ENCODE measurements around the gene TCHH. TPM values are rescaled to one million over a fixed set of nuclear protein-coding genes. Genes with fewer than 3 reads are reported as not detected.
"Not testable (repeated sequence)": the region's sequence is repeated elsewhere in the genome, so short reads cannot be mapped to it uniquely, and the experiment has no call there.

Gene TCHH
- total RNA-seq, 1 experiment from 2014 or later: 0.12 TPM

- Mint-ChIP-seq H3K36me3 (ENCODE audit: insufficient read depth, unreplicated experiment) (no peaks in the 10 kb centered on the region), H3K4me3 (ENCODE audit: unreplicated experiment) (no peak overlapping the region), H3K27me3 (ENCODE audit: insufficient read depth, unreplicated experiment) (peaks cover 13% of the 10 kb centered on the region), H3K4me1 (ENCODE audit: insufficient read depth, unreplicated experiment) (peaks cover 5% of the 10 kb centered on the region), H3K9me3 (ENCODE audit: unreplicated experiment) (no peaks in the 10 kb centered on the region), H3K27ac (ENCODE audit: low read depth, unreplicated experiment) (no peak overlapping the region)
- intact Hi-C loops (cut with micrococcal nuclease): no loop called here
- CTCF ChIA-PET: interaction anchor here (0.6 to 1.3 kb wide), 3 partner anchors 8 to 129 kb away, joined by 3 to 6 read pairs (median 4); no protein-coding TSS in a partner anchor
- POLR2A ChIA-PET: interaction anchor here (0.6 to 1.2 kb wide), 2 partner anchors 13 to 60 kb away, joined by 3 read pairs; partner anchors contain the start of gene S100A11
- TF ChIP-seq, protein P1, sequence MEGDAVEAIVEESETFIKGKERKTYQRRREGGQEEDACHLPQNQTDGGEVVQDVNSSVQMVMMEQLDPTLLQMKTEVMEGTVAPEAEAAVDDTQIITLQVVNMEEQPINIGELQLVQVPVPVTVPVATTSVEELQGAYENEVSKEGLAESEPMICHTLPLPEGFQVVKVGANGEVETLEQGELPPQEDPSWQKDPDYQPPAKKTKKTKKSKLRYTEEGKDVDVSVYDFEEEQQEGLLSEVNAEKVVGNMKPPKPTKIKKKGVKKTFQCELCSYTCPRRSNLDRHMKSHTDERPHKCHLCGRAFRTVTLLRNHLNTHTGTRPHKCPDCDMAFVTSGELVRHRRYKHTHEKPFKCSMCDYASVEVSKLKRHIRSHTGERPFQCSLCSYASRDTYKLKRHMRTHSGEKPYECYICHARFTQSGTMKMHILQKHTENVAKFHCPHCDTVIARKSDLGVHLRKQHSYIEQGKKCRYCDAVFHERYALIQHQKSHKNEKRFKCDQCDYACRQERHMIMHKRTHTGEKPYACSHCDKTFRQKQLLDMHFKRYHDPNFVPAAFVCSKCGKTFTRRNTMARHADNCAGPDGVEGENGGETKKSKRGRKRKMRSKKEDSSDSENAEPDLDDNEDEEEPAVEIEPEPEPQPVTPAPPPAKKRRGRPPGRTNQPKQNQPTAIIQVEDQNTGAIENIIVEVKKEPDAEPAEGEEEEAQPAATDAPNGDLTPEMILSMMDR (IDR thresholded peaks at IDR 0.05; ENCODE audit: unreplicated experiment): no peak
- no peak for DNase-seq (ENCODE audit: unreplicated experiment)
- no TSS peak for BruUV-seq (replicated peaks)
Measured at GRCh38 chr1:152096931-152097330, 18.3 kb downstream of the TCHH start.

DNA sequence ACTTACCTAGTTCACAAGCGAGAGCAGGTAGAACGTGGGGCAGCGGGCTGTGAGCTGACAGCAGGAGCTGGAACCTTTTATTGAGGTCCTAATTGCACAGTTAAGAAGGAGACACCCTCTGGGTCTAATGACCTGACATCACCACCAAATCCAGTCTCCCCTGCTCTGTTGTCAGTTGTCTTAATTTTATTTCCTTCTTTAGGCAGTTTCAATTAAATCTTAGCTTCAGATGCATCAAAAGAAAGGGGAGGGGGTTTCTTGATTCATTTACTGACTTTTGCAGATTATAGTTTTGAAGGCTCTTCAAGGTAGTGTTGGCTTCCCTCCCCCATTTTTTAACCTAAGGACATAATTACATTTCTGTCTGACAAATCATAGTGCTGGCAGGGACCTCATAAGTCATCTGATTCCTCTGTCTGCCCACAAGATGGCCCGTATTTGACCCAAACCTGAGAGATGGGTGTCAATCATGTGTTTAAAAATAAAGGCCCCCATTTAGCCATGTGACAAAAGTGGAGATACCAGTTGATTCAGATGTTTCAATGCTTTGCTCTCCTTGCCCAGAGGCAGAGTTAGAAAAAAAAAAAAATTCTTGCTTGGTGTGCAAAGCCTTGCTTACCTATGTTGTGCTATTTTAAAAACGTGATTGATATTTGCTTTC, 26.1 kb downstream of the TCHH start, which contains the start of gene TCHHL1:
Gene TCHHL1, minus strand, starts transcription at position 51 of the 661 bp plus-strand sequence. CDS start 921 bp downstream, outside the sequence.
- Mint-ChIP-seq H3K27me3 (ENCODE audit: insufficient read depth, unreplicated experiment) (no peaks in the 10 kb centered on the region), H3K4me3 (ENCODE audit: unreplicated experiment) (no peak within 1 kb of the TSS), H3K4me1 (ENCODE audit: insufficient read depth, unreplicated experiment) (no peaks in the 10 kb centered on the region), H3K36me3 (ENCODE audit: insufficient read depth, unreplicated experiment) (no peaks in the 10 kb centered on the region), H3K27ac (ENCODE audit: low read depth, unreplicated experiment) (no peak within 1 kb of the TSS), H3K9me3 (ENCODE audit: unreplicated experiment) (no peaks in the 10 kb centered on the region)
- intact Hi-C loops (cut with micrococcal nuclease): no loop called here
- POLR2A ChIA-PET: interaction anchor here (0.6 to 2.8 kb wide), 11 partner anchors 10 to 181 kb away, joined by 3 to 8 read pairs (median 4); partner anchors contain the start of gene S100A11
- no TSS peak for BruUV-seq (replicated peaks)
- TF ChIP-seq, protein P1 (IDR thresholded peaks at IDR 0.05; ENCODE audit: unreplicated experiment): no peak
- CTCF ChIA-PET: interaction anchor here (0.6 to 2.1 kb wide), 8 partner anchors 8 to 98 kb away, joined by 3 to 7 read pairs (median 4); no protein-coding TSS in a partner anchor
- no peak for DNase-seq (ENCODE audit: unreplicated experiment)

GRCh38 chr1:152086760-152087159, 28.5 kb downstream of the TCHH start:
- POLR2A ChIA-PET: interaction anchor here (1.0 kb wide), 1 partner anchor 33 kb away, joined by 6 read pairs; no protein-coding TSS in a partner anchor
- no peaks in the 10 kb centered on the region for H3K4me1 Mint-ChIP-seq (ENCODE audit: insufficient read depth, unreplicated experiment)
- no peaks in the 10 kb centered on the region for H3K36me3 Mint-ChIP-seq (ENCODE audit: insufficient read depth, unreplicated experiment)
- no TSS peak for BruUV-seq (replicated peaks)
- TF ChIP-seq, protein P1 (IDR thresholded peaks at IDR 0.05; ENCODE audit: unreplicated experiment): no peak
- no peak for DNase-seq (ENCODE audit: unreplicated experiment)
- no peak overlapping the region for H3K4me3 Mint-ChIP-seq (ENCODE audit: unreplicated experiment)
- H3K27me3 Mint-ChIP-seq (ENCODE audit: insufficient read depth, unreplicated experiment): peaks cover 11% of the 10 kb centered on the region
- no peak overlapping the region for H3K27ac Mint-ChIP-seq (ENCODE audit: low read depth, unreplicated experiment)
- CTCF ChIA-PET: interaction anchor here (0.6 to 2.1 kb wide), 7 partner anchors 10 to 1191 kb away, joined by 3 to 6 read pairs (median 3); no protein-coding TSS in a partner anchor
- intact Hi-C loops (cut with micrococcal nuclease): no loop called here
- H3K9me3 Mint-ChIP-seq (ENCODE audit: unreplicated experiment): no peaks in the 10 kb centered on the region

DNA sequence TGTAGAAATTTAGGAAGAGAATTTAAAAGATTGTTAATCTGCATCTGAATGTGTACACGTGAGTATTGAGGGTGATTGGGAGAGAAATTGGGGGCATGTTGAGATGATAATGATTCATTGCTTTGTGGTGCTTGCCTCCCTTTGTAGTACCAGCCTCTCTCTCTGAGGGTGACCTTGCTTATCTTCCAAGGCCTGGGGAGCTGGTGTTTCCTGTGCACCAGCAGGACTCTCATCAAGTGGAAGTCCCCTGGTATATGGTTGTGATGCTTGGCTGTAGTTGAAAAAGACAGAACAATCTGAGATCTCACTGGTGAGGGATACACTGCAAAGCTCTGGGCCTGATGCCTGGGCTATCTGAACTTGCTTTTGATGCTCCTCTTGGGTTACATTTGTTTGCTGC, 30.4 kb downstream of the TCHH start:
- Mint-ChIP-seq H3K4me3 (ENCODE audit: unreplicated experiment) (no peak overlapping the region), H3K9me3 (ENCODE audit: unreplicated experiment) (no peaks in the 10 kb centered on the region), H3K27me3 (ENCODE audit: insufficient read depth, unreplicated experiment) (peaks cover 13% of the 10 kb centered on the region), H3K4me1 (ENCODE audit: insufficient read depth, unreplicated experiment) (no peaks in the 10 kb centered on the region), H3K27ac (ENCODE audit: low read depth, unreplicated experiment) (no peak overlapping the region), H3K36me3 (ENCODE audit: insufficient read depth, unreplicated experiment) (no peaks in the 10 kb centered on the region)
- intact Hi-C loops (cut with micrococcal nuclease): no loop called here
- TF ChIP-seq, protein P1 (IDR thresholded peaks at IDR 0.05; ENCODE audit: unreplicated experiment): no peak
- no TSS peak for BruUV-seq (replicated peaks)
- POLR2A ChIA-PET: interaction anchor here (0.7 to 2.3 kb wide), 2 partner anchors 20 to 383 kb away, joined by 3 to 7 read pairs; no protein-coding TSS in a partner anchor
- no peak for DNase-seq (ENCODE audit: unreplicated experiment)
- CTCF ChIA-PET: interaction anchor here (0.6 to 1.3 kb wide), 2 partner anchors 13 to 33 kb away, joined by 3 to 4 read pairs; no protein-coding TSS in a partner anchor

- H3K4me1 Mint-ChIP-seq (ENCODE audit: insufficient read depth, unreplicated experiment); intact Hi-C loops (cut with micrococcal nuclease); H3K9me3 Mint-ChIP-seq (ENCODE audit: unreplicated experiment); H3K36me3 Mint-ChIP-seq (ENCODE audit: insufficient read depth, unreplicated experiment); POLR2A ChIA-PET; CTCF ChIA-PET; H3K4me3 Mint-ChIP-seq (ENCODE audit: unreplicated experiment); H3K27ac Mint-ChIP-seq (ENCODE audit: low read depth, unreplicated experiment); BruUV-seq (replicated peaks); DNase-seq (ENCODE audit: unreplicated experiment): not testable (repeated sequence)
- H3K27me3 Mint-ChIP-seq (ENCODE audit: insufficient read depth, unreplicated experiment): peaks cover 34% of the 10 kb centered on the region
Measured at GRCh38 chr1:152081026-152081425, 34.2 kb downstream of the TCHH start.

- intact Hi-C loops (cut with micrococcal nuclease); H3K27ac Mint-ChIP-seq (ENCODE audit: low read depth, unreplicated experiment); BruUV-seq (replicated peaks); H3K36me3 Mint-ChIP-seq (ENCODE audit: insufficient read depth, unreplicated experiment); H3K4me3 Mint-ChIP-seq (ENCODE audit: unreplicated experiment); H3K4me1 Mint-ChIP-seq (ENCODE audit: insufficient read depth, unreplicated experiment); POLR2A ChIA-PET; H3K9me3 Mint-ChIP-seq (ENCODE audit: unreplicated experiment); DNase-seq (ENCODE audit: unreplicated experiment): not testable (repeated sequence)
- CTCF ChIA-PET: interaction anchor here (0.6 kb wide), 1 partner anchor 354 kb away, joined by 3 read pairs; no protein-coding TSS in a partner anchor
- peaks cover 37% of the 10 kb centered on the region for H3K27me3 Mint-ChIP-seq (ENCODE audit: insufficient read depth, unreplicated experiment)
Measured at GRCh38 chr1:152080494-152080893, 34.8 kb downstream of the TCHH start.
